Stimulated activated CD8-positive, alpha-beta memory T cell treated with anti-CD3 and anti-CD28 coated beads, Interleukin-7, amount 100 ng/mL, for 4 hours (primary cell): ENCODE results near the gene SCAPER.
"Not testable (repeated sequence)": the region's sequence is repeated elsewhere in the genome, so short reads cannot be mapped to it uniquely, and the experiment has no call there.

Source experiments
- DNase-seq, 2 donors: peaks; one replicate each; pipeline ENCODE4 v3.0.0-alpha.2; 2020; ENCODE audit warnings: low read depth in 2 of 2

SCAPER gene

DNA sequence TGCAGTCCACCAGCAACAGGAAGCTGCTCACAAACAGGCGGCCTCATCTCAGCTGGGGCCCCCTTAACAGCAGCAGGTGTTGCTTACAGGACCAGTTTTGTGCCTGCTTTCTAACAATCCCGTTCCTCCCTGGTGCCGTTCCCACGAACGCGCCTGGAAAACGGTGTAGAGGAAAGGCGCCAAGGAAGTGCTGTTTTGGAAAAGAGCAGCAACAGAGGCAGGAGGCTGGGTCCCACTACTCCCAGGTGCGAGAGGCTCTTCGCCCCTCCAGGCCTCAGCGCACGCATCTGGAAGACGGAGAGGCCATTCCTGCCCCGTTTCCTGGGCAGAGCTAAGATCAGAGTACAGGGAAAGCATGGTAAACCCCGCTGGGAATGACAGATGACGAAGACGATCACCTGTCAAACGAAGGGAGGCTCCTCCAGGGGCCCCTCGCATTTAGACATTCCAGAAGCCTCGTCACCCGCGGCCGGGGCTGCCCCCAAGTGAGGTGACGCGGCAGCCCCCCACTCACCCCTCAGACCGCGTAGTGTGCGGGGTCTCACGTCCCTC lies 603 bp downstream of the SCAPER start:
- DNase-seq, result no peak

DNA sequence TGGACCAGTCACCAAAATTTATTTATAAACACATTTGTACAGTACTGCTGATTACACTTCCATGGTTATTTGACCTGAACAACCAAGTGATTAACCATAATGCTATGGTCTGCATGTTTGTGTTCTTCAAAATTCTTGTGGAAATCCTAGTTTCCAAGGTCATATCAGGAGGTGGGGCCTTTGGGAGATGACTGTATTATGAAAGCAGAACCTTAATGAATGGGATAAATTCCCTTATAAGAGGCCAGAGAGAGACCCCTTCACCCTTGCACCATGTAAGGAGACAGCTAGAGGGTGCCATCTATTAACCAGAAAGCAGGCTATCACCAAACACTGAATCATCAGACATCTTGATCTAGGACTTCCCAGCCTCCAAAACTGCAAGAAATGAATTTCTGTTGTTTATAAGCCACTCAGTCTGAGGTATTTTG lies 1.9 kb downstream of the SCAPER start:
- DNase-seq, result no peak

DNA sequence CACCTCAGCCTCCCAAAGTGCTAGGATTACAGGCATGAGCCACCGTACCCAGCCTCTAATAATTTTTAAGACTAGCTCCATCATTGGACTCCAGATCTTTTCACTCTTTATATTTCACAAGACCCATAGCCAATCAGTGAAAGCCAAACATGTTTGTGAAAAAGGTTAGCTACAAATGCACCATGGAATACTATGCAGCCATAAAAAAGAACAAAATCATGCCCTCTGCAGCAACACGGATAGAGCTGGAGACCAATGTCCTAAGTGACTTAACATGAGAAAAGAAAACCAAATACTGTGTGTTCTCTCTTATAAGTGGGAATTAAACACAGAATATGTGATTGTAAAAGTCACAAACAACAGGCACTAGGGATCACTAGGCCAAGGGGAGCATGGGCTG lies 3.2 kb downstream of the SCAPER start:
- DNase-seq, result no peak

DNA sequence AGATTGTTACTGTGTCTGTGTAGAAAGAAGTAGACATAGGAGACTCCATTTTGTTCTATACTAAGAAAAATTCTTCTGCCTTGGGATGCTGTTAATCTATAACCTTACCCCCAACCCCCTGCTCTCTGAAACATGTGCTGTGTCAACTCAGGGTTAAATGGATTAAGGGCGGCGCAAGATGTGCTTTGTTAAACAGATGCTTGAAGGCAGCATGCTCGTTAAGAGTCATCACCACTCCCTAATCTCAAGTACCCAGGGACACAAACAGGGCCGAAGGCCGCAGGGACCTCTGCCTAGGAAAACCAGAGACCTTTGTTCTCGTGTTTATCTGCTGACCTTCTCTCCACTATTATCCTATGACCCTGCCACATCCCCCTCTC lies 5.2 kb downstream of the SCAPER start:
- not testable (repeated sequence) for DNase-seq

DNA sequence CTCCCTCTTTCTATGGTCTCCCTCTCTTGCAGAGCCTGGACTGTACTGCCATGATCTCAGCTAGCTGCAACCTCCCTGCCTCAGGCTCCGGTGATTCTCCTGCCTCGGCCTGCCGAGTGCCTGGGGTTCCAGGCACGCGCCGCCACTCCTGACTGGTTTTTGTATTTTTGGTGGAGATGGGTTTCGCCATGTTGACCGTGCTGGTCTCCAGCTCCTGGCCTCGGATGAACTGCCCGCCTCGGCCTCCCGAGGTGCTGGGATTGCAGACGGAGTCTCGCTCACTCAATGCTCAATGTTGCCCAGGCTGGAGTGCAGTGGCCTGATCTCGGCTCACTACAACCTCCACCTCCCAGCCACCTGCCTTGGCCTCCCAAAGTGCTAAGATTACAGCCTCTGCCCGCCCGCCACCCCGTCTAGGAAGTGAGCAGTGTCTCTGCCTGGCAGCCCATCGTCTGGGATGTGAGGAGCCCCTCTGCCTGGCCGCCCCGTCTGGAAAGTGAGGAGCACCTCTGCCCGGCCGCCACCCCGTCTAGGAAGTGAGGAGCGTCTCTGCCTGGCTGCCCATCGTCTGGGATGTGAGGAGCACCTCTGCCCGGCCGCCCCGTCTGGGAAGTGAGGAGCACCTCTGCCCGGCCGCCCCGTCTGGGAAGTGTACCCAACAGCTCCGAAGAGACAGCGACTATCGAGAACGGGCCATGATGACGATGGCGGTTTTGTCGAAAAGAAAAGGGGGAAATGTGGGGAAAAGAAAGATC lies 5.8 kb downstream of the SCAPER start:
- not testable (repeated sequence) for DNase-seq

DNA sequence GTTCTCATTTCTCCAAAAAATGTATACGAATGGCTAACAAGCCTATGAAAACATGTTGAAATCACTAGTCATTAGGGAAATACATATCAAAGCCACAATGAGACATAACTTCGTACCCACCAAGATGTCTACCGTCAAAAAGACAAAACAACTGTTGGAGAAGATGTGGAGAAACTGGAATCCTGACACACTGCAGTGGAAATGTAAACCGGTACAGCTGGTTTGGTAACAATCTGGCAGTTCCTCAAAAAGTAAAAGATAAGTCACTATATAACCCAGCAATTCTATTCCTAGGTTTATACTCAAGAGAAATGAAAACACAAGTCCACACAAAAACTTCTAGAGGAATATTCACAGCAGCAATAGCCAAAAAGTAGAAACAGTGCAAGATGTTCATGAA lies 7.0 kb downstream of the SCAPER start:
- DNase-seq, result no peak

DNA sequence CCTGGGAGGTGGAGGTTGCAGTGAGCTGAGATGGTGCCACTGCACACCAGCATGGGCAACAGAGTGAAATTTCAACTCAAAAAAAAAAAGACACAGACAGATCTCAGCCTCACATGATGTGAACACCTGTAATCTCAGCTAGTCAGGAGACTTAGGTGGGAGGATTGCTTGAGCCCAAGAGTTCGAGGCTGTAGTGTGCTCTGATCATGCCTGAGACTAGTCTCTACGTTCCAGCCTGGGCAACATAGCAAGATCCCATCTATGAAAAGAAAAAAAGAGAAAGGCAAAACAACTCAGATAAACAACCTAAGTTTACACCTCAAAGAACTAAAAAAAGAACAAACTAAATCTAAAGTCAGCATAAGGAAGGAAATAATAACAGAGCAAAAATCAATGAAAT lies 11.0 kb downstream of the SCAPER start:
- DNase-seq, result no peak

DNA sequence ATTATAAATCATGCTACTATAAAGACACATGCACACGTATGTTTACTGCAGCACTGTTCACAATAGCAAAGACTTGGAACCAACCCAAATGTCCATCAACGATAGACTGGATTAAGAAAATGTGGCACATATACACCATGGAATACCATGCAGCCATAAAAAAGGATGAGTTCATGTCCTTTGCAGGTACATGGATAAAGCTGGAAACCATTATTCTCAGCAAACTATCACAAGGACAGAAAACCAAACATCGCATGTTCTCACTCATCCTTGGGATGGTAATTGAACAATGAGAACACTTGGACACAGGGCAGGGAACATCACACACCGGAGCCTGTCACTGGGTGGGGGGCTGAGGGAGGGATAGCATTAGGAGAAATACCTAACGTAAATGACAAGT lies 12.3 kb downstream of the SCAPER start:
- not testable (repeated sequence) for DNase-seq

DNA sequence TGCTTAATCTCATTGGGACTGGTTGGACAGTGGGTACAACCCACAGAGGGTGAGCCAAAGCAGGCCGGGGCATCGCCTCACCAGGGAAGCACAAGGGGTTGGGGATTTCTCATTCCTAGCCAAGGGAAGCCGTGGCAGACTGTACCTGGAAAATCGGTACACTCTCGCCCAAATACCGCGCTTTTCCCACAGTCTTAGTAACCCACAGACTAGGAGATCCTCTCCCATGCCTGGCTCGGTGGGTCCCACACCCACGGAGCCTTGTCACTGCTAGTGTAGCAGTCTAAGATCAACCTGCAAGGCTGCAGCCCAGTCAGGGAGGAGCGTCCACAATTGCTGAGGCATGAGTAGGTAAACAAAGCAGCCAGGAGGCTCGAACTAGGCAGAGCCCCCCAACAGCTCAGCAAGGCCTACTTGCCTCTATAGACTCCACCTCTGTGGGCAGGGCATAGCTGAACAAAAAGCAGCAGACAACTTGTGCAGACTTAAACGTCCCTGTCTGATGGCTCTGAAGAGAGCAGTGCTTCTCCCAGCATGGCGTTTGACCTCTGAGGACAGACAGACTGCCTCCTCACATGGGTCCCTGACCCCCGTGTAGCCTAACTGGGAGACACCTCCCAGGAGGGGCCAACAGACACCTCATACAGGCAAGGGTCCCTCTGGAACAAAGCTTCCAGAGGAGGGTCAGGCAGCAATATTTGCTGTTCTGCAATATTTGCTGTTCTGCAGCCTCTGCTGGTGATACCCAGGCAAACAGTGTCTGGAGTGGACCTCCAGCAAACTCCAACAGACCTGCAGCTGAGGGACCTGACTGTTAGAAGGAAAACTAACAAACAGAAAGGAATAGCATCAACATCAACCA lies 17.6 kb downstream of the SCAPER start:
- DNase-seq, result not testable (repeated sequence)

DNA sequence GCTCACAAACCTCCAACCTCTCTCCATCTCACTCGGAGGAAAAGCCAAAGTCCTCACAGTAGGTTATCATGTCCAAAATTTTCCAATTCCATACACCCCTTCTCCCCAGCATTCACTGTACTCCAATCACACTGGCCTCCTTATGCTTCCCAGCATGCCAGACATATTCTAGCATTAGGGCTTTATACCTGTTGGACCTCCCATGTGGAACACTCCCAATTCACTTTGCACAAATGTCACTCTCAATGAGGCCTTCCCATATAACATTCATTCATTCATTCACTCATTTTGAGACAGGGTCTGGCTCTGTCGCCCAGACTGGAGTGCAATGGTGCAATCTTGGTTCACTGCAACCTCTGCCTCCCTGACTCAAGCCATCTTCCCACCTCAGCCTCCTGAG lies 19.9 kb downstream of the SCAPER start:
- DNase-seq, result no peak

DNA sequence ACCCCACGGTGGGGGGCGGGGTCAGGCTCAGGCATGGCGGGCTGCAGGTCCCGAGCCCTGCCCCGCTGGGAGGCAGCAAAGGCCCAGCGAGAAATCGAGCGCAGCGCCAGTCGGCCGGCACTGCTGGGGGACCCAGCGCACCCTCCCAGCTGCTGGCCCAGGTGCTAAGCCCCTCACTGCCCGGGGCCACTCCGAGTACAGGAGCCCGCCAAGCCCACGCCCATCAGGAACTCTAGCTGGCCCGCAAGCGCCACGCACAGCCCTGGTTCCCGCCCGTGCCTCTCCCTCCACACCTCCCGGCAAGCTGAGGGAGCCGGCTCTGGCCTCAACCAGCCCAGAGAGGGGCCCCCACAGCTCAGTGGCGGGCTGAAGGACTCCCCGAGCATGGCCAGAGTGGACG lies 29.2 kb downstream of the SCAPER start:
- no peak for DNase-seq

DNA sequence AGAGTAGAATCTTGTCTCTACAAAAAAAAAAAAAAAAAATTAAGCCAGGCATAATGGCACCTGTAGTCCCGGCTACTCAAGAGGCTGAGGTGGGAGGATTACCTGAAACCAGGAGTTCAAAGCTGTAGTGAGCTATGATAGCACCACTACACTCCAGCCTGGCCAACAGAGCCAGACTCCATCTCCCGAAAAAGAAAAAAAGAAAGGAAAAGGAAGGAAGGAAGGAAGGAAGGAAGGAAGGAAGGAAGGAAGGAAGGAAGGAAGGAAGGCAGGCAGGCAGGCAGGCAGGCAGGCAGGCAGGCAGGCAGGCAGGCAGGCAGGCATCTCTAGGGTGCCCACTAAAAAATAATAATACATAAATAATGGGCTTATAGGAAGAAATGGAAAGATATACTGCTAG lies 32.1 kb downstream of the SCAPER start:
- DNase-seq, result not testable (repeated sequence)

DNA sequence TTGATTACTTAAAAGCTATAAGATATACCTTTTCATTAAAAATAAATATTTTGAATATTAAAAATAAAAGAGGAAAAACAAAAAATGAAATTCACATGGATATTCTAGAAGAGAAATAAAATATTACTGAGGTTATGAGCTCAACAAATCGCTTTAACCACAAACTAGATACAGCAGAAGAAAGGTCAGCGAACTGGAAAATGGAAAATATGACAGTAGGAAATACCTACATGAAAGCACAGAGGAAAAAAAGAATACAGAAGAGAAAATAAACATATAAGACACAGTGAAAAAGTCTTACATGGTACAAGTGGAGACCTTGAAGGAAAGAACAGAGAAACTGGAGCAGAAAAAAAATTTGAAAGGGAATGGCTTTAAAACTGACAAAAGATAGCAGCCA lies 33.2 kb downstream of the SCAPER start:
- DNase-seq, result no peak

DNA sequence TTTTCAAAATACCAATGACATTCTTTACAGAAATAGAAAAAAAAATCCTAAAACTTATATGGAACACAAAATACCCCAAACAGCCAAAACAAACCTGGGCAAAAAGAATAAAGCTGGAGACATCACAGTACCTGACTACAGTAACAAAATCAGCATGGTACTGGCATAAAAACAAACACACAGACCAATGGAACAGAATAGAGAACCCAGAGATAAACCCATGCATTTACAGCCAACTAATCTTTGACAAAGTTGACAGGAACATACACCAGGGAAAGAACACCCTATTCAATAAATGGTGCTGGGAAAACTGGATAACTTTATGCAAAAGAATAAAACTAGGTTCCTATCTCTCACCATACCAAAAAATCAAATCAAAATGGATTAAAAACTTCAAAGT lies 36.4 kb downstream of the SCAPER start:
- DNase-seq, result no peak

DNA sequence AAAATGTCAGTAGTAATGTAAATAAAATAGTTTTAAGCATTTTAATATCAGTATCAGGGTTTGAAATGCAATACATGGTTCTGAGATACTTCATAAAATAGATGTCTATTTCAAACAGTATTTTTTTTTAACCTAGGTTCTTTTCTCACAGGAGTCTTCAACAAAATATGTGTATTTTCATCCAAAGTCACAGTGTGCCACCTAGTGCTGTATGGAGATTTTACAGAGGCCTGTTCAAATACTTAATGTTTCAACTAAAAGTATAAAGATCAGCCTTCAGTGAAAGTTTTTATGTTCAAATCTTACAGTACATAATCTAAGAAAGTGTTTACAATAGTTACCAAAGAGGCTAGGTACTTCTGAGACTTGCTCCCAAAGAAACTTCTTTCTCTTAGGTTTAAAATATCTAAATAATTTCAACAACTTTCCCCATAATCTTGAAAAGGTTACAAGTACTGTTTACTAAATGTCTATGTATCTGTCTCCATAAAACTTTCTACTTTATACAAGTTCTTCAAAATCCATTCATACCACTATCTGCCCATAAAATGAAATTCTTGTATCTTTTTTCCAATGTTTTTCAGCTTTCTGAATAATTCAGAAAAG lies 38.3 kb downstream of the SCAPER start:
- DNase-seq, result no peak

DNA sequence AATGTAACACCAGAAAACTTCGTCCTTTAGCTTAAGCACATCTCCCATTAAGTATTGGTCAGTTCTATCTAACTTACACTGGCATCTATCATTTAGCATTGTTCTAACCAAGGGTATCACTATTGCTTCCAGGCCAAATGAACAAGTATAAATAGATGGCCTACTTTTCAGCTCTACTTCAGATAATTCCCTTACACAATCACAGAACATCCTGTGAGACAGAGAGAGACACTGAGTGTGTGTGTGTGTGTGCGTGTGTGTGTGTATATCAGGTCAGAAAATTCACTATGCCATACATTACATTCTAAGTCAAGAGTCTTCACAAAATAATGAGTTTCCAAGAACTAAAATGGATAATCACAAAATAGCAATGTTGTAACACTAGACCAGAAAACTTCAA lies 39.1 kb downstream of the SCAPER start:
- DNase-seq, result no peak

DNA sequence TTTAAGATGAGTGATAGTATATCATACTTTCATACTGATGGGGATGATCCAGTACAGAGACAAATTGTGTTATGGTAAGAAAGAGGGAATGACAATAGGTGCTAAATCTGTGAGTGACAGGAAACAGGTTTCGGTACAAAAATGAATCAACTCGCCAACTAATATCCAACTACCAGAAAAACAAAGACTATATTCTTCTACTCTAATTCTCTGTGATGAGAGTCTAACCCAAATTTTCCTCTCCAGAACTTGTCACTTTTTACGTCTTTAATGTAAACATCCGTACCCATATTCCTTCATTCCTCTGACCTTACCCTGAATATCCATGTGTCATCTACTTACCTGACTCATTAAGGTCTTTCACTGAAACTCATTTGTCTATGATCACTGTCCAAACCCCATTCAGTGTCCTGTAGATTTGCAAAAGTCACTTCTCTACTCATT lies 39.6 kb downstream of the SCAPER start:
- DNase-seq, result no peak

DNA sequence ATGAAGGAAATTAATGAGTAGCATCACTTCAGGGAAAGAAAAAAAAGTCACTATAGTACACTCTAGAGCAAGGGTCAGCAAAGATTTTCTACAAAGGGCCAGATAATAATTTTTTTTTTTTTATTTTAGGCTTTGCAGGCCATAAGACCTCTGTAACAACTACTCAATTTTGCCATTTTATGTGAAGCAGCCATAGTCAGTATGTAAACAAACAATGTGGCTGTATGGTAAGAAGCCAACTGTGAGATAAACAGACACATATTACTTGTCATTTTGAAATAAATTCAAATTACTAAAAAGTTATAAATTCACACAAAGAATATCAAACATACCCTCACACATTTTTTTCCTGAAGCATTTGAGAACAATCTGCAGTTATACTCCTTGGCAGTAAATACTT lies 40.6 kb downstream of the SCAPER start:
- DNase-seq, result no peak

DNA sequence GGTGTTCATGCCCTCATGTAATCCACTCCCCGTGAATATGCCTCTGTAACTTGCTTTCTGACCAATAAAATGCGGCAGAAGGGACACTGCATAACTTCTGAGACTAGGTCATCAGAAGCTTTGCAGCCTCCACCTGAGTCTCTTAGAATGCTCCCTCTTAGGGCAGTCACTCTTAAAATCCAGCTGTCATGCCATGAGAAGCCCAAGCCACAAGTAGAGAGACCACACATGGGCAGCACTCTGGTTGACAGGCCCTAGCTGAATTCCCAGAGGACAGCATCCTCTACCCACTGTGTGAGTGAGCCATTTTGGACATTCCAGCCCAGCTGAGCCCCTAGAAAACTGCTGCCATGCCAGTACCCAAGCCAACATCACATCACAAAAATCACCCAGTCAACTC lies 41.4 kb downstream of the SCAPER start:
- no peak for DNase-seq

DNA sequence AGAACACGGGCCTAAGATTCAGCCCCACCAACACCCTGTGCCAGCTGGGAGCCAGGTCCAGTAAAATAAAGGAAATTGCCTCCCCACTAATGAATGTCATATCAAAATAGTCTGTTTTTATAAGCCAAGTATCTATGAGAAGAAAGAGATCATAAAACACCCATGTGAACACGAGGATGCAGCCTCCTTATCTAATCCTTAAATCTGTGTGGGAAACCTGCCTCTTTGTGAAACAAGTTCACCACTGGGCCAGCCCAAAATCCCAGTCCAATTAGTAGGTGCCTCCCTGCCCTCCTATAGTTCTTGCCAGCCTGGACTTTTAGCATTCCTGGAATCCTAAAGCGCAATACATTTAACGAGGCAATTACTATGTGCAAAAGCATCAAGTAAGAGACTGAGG lies 42.0 kb downstream of the SCAPER start:
- no peak for DNase-seq

DNA sequence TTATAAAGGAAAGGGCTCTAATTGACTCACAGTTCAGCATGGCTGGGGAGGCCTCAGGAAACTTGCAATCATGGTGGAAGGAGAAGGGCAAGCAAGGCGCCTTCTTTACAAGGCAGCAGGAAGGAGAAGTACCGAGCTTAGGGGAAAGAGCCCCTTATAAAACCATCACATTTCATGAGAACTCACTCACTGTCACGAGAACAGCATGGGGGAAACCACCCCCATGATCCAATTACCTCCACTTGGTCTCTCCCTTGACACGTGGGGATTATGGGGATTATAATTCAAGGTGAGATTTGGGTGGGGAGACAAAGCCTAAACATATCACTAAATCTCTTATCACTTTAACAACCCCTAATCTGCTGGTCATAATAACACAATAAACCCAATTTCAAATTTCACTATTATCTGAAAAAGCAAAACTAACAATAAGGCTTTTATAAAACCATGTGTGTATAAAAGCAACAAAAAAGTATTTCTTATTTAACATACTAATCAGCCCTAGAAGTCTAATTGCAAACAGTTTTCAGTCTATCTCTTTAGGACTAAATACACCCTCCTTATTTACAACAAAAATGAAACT lies 43.2 kb downstream of the SCAPER start:
- DNase-seq, result no peak

DNA sequence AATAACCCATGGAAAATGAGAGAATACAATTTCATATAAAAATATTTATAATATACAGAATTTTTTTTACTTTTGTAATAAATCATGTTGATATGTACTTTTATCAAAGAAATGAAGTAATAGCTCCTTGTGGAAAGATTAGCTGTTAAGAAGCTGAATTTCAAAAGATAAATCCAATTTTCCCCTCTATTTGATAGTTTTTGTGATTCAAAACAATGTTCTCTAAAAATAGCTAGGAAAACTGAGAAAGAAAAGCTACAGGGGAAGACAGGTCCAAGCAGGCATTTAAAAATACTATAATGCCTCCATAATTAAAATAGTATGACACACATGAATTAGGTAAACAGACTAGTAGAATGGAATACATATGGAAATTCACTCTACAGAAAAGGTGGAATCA lies 44.9 kb downstream of the SCAPER start:
- DNase-seq, result no peak
